ENCODE data around the gene VASP.

VASP gene

DNA sequence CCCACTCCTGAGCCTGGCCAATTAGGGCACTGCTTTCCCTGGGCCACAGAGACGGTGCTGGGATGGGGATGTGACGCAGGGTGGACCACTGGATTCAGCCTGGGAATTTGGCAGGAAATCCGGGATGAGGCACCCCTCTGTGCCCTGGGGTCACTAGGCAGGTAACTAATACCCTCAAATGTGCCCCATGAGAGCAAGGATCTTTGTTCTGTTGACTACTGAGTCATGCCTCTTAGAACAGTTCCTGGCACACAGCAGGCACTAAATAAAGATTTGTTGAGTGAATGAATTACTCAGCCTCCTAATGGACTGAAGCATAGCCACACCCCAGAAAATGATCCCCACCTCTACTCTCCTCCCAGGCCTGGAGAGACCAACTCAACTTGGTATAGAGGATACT is 61.5 kb downstream of the VASP start:
- H3K27me3 Mint-ChIP-seq (ENCODE audit: low read depth, poor library complexity) = no peaks in the 10 kb centered on the region
- TF ChIP-seq, protein P1, sequence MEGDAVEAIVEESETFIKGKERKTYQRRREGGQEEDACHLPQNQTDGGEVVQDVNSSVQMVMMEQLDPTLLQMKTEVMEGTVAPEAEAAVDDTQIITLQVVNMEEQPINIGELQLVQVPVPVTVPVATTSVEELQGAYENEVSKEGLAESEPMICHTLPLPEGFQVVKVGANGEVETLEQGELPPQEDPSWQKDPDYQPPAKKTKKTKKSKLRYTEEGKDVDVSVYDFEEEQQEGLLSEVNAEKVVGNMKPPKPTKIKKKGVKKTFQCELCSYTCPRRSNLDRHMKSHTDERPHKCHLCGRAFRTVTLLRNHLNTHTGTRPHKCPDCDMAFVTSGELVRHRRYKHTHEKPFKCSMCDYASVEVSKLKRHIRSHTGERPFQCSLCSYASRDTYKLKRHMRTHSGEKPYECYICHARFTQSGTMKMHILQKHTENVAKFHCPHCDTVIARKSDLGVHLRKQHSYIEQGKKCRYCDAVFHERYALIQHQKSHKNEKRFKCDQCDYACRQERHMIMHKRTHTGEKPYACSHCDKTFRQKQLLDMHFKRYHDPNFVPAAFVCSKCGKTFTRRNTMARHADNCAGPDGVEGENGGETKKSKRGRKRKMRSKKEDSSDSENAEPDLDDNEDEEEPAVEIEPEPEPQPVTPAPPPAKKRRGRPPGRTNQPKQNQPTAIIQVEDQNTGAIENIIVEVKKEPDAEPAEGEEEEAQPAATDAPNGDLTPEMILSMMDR (IDR thresholded peaks at IDR 0.05) = no peak

DNA sequence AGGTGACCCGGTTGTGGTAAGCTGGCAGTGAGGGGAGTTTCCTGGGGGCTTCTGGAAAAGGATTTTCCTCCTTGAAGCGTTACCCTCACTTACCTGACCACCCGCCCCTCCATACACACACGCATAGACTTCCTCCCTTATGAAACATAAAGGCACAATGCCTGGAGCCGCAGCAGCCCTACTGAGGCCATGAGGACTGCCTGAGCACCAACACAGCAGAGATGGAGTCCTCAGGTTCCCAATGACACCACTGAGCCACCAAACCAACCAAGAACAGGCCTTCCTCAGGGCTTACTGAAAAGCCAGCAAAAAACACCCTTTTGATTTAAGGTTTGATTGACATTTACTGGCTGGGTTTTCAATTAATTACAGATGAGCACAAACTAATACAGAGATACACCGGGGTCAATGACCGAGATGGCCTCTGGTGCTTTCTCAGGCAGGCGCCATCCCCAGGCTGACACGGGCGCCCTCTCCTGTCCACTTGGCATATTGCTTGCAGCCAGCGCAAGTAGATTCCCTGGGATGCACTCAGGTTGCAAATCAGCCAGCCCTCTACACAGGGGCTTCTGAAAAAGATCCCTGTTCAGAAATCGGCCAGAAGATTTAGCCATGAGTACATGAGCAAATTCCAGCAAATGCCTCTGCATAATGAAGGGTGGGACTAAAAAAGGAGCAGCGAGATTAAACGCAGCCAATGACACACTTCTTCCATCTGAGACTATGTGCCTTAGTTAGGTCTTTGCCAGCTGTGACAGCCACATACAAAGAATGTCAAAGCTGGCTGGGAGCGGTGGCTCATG is 62.5 kb downstream of the VASP start:
- peak; percentile 79 for DNase-seq
- no peaks in the 10 kb centered on the region for H3K27me3 Mint-ChIP-seq (ENCODE audit: low read depth, poor library complexity)
- TF ChIP-seq, protein P1 (IDR thresholded peaks at IDR 0.05) = peak; percentile 70
- H3K9me3 Mint-ChIP-seq = no peaks in the 10 kb centered on the region
- H3K36me3 Mint-ChIP-seq (ENCODE audit: low read depth) = no peaks in the 10 kb centered on the region
- H3K4me3 Mint-ChIP-seq = no peak overlapping the region
- peaks cover 16% of the 10 kb centered on the region for H3K4me1 Mint-ChIP-seq
- H3K27ac Mint-ChIP-seq = peak overlapping the region; percentile 68

More for the DNA sequence above, 61.5 kb downstream of the VASP start:
- H3K4me1 Mint-ChIP-seq = peaks cover 16% of the 10 kb centered on the region
- H3K36me3 Mint-ChIP-seq (ENCODE audit: low read depth) = no peaks in the 10 kb centered on the region
- H3K9me3 Mint-ChIP-seq = no peaks in the 10 kb centered on the region
- no peak overlapping the region for H3K4me3 Mint-ChIP-seq
- no peak for DNase-seq
- no peak overlapping the region for H3K27ac Mint-ChIP-seq

DNA sequence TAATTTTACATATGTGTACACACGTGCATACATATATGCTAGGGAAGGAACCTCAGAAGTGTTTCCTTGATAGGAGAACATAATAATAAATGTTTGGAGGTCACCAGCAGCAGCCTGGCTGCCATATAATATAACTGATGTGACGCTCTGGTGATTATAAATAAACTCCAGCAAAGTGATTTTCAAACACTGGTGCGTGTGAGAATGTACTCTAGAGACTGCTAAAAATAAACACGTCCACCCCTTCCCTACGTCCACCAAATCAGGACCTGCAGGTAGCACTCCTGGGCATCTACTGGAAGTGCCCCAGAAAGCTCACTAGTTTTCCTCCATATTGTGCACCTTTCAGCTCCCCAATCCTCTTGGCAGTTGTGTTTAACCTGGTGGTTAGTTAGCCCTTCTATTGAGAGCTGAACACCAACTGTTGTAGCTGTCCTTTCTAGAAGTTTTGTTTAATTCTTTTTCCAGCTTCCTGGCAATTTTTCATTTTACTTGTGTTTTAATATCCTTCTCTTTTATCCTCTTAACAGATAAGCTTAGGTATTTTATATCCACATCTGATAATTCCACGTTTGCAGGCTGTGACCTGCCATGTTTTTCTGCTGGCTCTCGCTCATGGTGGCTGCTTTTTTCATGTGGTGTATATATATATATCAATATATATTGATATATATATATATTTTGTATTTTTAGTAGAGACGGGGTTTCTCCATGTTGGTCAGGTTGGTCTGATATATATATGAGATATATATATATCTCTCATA is 64.4 kb downstream of the VASP start:
- Mint-ChIP-seq H3K27me3 (ENCODE audit: low read depth, poor library complexity) (no peaks in the 10 kb centered on the region), H3K4me1 (peaks cover 19% of the 10 kb centered on the region), H3K4me3 (no peak overlapping the region), H3K27ac (peak overlapping the region; percentile 96), H3K9me3 (no peaks in the 10 kb centered on the region), H3K36me3 (ENCODE audit: low read depth) (no peaks in the 10 kb centered on the region)
- TF ChIP-seq, protein P1 (IDR thresholded peaks at IDR 0.05) = no peak
- DNase-seq = no peak

DNA sequence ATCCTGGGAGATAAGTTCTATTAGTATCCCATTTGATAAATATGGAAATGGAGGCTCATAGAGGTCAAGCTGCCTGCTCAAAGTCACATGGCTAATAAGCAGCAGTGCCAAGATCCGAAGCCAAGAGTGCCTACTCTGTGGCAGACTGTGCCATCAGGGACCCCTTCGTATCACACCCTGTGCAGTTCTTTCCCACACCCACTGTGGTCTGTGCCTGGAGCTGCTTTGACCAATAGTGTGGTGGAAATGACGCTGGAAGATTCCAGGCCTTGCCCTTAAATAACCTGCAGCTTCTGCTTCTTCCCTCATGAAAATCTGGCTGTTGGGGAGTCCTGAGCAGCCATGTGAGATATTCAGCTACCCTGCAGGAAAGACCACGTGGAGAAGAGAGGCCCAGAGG is 67.2 kb downstream of the VASP start:
- peaks cover 3% of the 10 kb centered on the region for H3K27me3 Mint-ChIP-seq (ENCODE audit: low read depth, poor library complexity)
- DNase-seq = no peak
- no peaks in the 10 kb centered on the region for H3K36me3 Mint-ChIP-seq (ENCODE audit: low read depth)
- H3K4me1 Mint-ChIP-seq = peaks cover 31% of the 10 kb centered on the region
- H3K4me3 Mint-ChIP-seq = no peak overlapping the region
- H3K9me3 Mint-ChIP-seq = no peaks in the 10 kb centered on the region
- H3K27ac Mint-ChIP-seq = no peak overlapping the region
- TF ChIP-seq, protein P1 (IDR thresholded peaks at IDR 0.05) = no peak

DNA sequence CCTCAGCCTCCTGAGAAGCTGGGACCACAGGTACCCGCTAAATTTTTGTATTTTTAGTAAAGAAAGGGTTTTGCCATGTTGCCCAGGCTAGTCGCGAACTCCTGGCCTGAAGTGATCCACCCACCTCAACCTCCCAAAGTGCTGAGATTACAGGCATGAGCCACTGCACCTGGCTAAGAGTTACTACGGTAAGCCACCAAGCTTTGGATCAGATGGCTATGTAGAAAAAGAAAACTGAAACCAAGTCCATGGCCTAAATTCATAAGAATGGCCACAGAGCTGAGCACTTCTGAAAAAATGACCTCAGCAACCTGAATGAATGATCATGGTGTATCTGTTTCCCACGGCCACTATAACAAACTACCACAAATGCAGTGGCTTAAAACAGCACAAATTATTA is 67.9 kb downstream of the VASP start:
- H3K36me3 Mint-ChIP-seq (ENCODE audit: low read depth) = no peaks in the 10 kb centered on the region
- H3K27me3 Mint-ChIP-seq (ENCODE audit: low read depth, poor library complexity) = peaks cover 3% of the 10 kb centered on the region
- no peak overlapping the region for H3K4me3 Mint-ChIP-seq
- no peaks in the 10 kb centered on the region for H3K9me3 Mint-ChIP-seq
- DNase-seq = no peak
- H3K4me1 Mint-ChIP-seq = peaks cover 24% of the 10 kb centered on the region
- H3K27ac Mint-ChIP-seq = no peak overlapping the region
- TF ChIP-seq, protein P1 (IDR thresholded peaks at IDR 0.05) = no peak

All from nephron progenitor cell (in vitro differentiated cells).